NCI-H128 (cell line): ENCODE results near the gene KPNA6.
"Not testable (repeated sequence)": the region's sequence is repeated elsewhere in the genome, so short reads cannot be mapped to it uniquely, and the experiment has no call there.

Experiments
- DNase-seq: peaks from one replicate; lab custom pipeline; 2025; ENCODE audit not compliant: unreplicated experiment; lab: John Stamatoyannopoulos, UW

KPNA6 gene

GRCh38 chr1:32107742-32108661, at the start of gene KPNA6:
Gene KPNA6 (plus strand): TSS chr1:32108056. CDS start chr1:32108131, 75 bp downstream.
- DNase-seq: peak; percentile 85

GRCh38 chr1:32060914-32061313, 46.9 kb upstream of the KPNA6 start:
- DNase-seq: no peak

GRCh38 chr1:32062867-32063230, 45.0 kb upstream of the KPNA6 start:
- DNase-seq: no peak

GRCh38 chr1:32063261-32063681, 44.6 kb upstream of the KPNA6 start:
- peak; percentile 38 for DNase-seq

- not testable (repeated sequence) for DNase-seq
Measured at GRCh38 chr1:32065613-32066488, 42.0 kb upstream of the KPNA6 start.

GRCh38 chr1:32066489-32066873, 41.4 kb upstream of the KPNA6 start:
- DNase-seq: no peak

GRCh38 chr1:32068957-32069588, 38.8 kb upstream of the KPNA6 start:
- no peak for DNase-seq

- no peak for DNase-seq
Measured at GRCh38 chr1:32071758-32072621, 35.9 kb upstream of the KPNA6 start.

GRCh38 chr1:32072622-32073298, 35.1 kb upstream of the KPNA6 start, which contains the start of gene TMEM39B:
Gene TMEM39B (plus strand): TSS chr1:32072939. CDS start chr1:32073048, 109 bp downstream.
- peak; percentile 97 for DNase-seq

- peak; percentile 92 for DNase-seq
Measured at GRCh38 chr1:32073299-32074229, 34.3 kb upstream of the KPNA6 start.

- no peak for DNase-seq
Measured at GRCh38 chr1:32074841-32075240, 33.0 kb upstream of the KPNA6 start.

- no peak for DNase-seq
Measured at GRCh38 chr1:32077451-32077850, 30.4 kb upstream of the KPNA6 start.

GRCh38 chr1:32082022-32082421, 25.8 kb upstream of the KPNA6 start:
- DNase-seq: no peak

GRCh38 chr1:32086381-32086780, 21.5 kb upstream of the KPNA6 start:
- not testable (repeated sequence) for DNase-seq

- DNase-seq: no peak
Measured at GRCh38 chr1:32091176-32091575, 16.7 kb upstream of the KPNA6 start.

GRCh38 chr1:32091591-32091990, 16.3 kb upstream of the KPNA6 start:
- DNase-seq: no peak

GRCh38 chr1:32094746-32095521, 12.9 kb upstream of the KPNA6 start:
- DNase-seq: no peak

GRCh38 chr1:32099426-32099825, 8.4 kb upstream of the KPNA6 start:
- DNase-seq: no peak
